ENCODE data around the gene IRF2.

Gene IRF2

GRCh38 chr4:184453365-184454160, 20.8 kb downstream of the IRF2 start:
- peak; percentile 58 for DNase-seq (ENCODE audit: extremely low read depth, low read depth)
- TF ChIP-seq, protein P1, sequence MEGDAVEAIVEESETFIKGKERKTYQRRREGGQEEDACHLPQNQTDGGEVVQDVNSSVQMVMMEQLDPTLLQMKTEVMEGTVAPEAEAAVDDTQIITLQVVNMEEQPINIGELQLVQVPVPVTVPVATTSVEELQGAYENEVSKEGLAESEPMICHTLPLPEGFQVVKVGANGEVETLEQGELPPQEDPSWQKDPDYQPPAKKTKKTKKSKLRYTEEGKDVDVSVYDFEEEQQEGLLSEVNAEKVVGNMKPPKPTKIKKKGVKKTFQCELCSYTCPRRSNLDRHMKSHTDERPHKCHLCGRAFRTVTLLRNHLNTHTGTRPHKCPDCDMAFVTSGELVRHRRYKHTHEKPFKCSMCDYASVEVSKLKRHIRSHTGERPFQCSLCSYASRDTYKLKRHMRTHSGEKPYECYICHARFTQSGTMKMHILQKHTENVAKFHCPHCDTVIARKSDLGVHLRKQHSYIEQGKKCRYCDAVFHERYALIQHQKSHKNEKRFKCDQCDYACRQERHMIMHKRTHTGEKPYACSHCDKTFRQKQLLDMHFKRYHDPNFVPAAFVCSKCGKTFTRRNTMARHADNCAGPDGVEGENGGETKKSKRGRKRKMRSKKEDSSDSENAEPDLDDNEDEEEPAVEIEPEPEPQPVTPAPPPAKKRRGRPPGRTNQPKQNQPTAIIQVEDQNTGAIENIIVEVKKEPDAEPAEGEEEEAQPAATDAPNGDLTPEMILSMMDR (IDR thresholded peaks at IDR 0.05; ENCODE audit: low read depth, low read length, missing control alignments), result no peak
- H3K4me3 ChIP-seq (replicated peaks; ENCODE audit: low read depth, low read length), result no peak overlapping the region

- no peak for DNase-seq (ENCODE audit: extremely low read depth, low read depth)
- no peak overlapping the region for H3K4me3 ChIP-seq (replicated peaks; ENCODE audit: low read depth, low read length)
- TF ChIP-seq, protein P1 (IDR thresholded peaks at IDR 0.05; ENCODE audit: low read depth, low read length, missing control alignments), result no peak
These were observed 21.6 kb downstream of the IRF2 start for GRCh38 chr4:184452740-184453139.

DNA sequence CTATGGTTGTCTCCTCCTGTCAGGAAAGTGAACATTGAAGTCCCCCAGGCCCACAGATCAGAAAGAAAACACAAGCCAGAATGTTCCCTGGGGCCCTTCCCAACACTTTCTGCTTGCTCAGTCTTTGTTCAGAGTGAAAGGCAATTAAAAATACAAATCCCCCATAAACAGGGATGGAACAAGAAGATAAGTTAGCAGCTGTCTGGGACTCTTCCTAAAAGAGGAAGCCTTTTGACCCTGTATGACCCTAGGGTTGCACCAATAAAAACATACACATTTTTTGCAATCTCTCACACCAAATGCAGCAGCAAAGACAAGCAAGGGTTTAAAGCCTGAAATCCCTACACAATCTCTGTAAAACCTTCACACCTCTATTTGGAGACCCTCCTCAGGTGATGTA, 22.6 kb downstream of the IRF2 start:
- DNase-seq (ENCODE audit: extremely low read depth, low read depth), result no peak
- TF ChIP-seq, protein P1 (IDR thresholded peaks at IDR 0.05; ENCODE audit: low read depth, low read length, missing control alignments), result no peak

DNA sequence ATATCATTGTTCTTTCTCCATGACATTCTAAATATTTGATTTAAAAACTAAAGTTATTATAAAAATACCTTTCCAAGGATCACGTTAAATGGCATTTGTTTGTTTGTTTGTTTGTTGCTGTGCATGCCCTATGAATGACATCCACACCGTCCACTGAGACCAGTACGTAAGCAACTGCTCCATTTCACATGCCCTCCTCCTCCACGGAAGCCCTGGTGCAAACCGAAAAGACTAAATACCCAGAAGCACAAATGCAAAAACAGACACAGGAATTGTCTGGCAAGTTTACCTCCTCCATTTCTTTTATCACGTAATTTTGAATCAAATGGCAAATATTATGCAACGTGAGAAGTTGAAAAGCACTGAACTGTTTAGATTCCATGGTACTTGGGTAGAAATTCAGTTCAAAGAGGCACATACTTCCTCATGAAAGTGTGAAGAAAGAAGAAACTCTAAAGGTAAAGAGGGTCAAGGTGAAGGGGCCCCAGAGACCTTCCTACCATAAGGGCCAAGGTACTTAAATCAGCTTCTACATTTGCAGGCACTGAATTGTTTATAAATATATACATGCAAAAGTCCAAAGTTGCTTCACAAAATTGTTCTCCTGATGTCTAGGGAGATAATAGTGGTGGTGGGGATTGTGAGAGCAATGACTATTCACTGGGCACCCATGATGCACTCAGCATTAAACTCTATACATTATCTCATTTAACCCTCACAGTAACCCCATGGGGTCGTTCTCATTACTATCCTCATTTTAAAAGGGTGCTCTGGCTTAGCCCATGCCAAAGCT, 23.4 kb downstream of the IRF2 start:
- no peak for DNase-seq (ENCODE audit: extremely low read depth, low read depth)
- no peak overlapping the region for H3K4me3 ChIP-seq (replicated peaks; ENCODE audit: low read depth, low read length)
- TF ChIP-seq, protein P1 (IDR thresholded peaks at IDR 0.05; ENCODE audit: low read depth, low read length, missing control alignments), result no peak

More for the DNA sequence above, 22.6 kb downstream of the IRF2 start:
- no peak overlapping the region for H3K4me3 ChIP-seq (replicated peaks; ENCODE audit: low read depth, low read length)

DNA sequence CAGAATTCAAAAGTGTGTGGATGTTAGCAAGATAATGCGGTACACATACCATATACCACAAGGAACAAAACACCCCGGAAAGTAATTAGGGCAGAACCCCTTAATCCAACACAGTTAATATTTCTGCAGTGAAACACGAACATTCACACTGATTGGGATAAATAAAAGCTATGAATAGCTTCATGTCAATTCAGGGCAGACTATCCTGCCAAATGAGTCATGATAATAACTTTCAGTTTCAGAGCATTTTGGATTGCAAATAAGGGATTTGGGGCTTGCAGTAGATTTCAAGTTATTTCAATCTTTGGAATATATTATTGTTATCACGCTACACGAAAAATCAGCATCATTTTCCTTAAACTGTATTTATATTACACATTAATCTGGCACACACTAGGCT, 24.3 kb downstream of the IRF2 start:
- DNase-seq (ENCODE audit: extremely low read depth, low read depth), result no peak
- TF ChIP-seq, protein P1 (IDR thresholded peaks at IDR 0.05; ENCODE audit: low read depth, low read length, missing control alignments), result no peak
- H3K4me3 ChIP-seq (replicated peaks; ENCODE audit: low read depth, low read length), result no peak overlapping the region

DNA sequence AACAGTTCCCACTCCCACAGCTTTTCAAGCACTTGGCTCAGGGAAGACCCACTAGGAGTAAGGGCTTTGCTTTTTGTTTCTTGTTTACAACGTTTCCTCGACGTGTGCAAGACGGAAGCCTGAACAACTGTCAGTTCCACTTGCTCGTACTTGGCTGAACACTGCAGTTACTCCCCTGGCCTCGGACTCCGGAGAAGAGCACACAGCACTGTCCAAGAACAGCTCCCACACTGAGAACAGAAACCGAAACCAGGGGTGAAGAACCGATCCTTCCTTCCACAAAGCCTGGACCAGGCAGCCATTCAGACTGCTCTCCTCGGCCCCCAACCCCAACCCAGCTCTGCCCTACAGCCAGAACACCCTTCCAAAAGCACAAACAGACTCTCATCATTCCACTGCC, 25.5 kb downstream of the IRF2 start:
- TF ChIP-seq, protein P1 (IDR thresholded peaks at IDR 0.05; ENCODE audit: low read depth, low read length, missing control alignments), result no peak
- H3K4me3 ChIP-seq (replicated peaks; ENCODE audit: low read depth, low read length), result peak overlapping the region; percentile 18
- no peak for DNase-seq (ENCODE audit: extremely low read depth, low read depth)

Data from HFF-Myc (cell line).